Astrocyte of the spinal cord (primary cell): Measurements from ENCODE around the gene SLC5A10.
A peak's percentile ranks its signal among the peaks of the same experiment; 100 is the strongest.

Source experiments
- DNase-seq: peaks from one replicate; pipeline ENCODE4 v3.0.0; 2011; ENCODE audit warnings: low read depth, low spot score
- H3K4me3 ChIP-seq: 2 replicates; pipeline ENCODE4 v1.5.1; 2011; ENCODE audit warnings: low read depth, mild to moderate bottlenecking, low read length, moderate library complexity
- CTCF ChIP-seq: IDR thresholded peaks from 2 replicates; pipeline ENCODE4 v1.5.1; 2012; ENCODE audit warnings: low read depth, mild to moderate bottlenecking, low read length, inconsistent platforms
- in situ Hi-C: cut with HindIII; loops from 2 replicates; pipeline ENCODE4 v1.10.0; 2017; ENCODE audit warnings: low sequenced_read_pairs

Gene SLC5A10

DNA sequence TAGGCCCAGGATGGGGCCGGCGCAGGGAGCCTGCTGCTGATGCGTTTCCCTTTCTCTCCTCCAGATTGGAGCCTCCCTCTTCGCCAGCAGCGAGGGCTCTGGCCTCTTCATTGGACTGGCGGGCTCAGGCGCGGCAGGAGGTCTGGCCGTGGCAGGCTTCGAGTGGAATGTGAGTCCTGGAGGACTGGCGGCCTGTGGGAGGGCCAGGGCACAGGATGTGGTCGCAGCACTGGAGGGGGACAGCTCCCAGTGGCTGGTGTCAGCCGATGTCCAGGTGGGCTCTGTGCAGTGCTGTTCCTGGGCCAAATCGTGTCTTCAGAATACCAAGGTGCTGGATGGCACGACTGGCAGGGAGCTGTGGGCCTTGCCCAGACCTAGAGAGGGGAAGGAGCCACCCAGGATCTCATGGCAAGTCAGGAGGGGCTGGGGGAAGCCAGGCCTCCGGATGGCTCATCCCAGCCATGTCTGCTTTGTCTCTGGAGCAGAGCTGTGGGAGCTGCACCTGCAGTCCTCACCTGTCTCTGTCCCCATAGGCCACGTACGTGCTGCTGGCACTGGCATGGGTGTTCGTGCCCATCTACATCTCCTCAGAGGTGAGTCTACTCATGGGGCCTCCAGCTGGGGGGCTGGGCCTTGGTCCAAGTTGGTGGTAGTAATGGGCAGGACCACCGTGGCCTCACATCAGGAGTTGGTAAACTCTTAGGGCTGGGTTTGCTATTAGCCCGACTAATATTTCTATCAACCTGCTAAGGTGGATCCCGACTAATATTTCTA, 7.3 kb downstream of the SLC5A10 start:
- no peak for TF ChIP-seq CTCF
- DNase-seq = peak; percentile 26
- in situ Hi-C loops = no loop called here
- no peak overlapping the region for H3K4me3 ChIP-seq

DNA sequence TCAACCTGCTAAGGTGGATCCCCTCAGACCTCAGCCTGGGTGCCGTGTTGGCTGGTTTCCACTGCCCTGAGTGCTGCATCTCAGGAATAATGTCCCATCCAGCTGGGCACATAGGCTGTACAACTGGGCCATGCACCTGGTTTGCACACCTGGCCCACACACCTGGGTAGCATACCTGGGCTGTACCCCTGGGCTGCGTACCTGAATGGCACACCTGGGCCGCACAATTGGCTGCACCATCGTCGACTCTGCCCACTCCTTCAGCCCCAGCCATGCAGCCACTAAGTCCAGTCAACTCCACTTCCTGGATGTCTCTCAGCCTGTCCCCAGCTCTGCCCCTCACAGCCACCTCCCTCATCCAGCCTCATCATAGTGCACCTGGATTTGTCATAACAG, 7.9 kb downstream of the SLC5A10 start:
- no peak for TF ChIP-seq CTCF
- in situ Hi-C loops = no loop called here
- no peak overlapping the region for H3K4me3 ChIP-seq
- DNase-seq = no peak

- in situ Hi-C loops = no loop called here
These were observed 8.3 kb downstream of the SLC5A10 start for GRCh38 chr17:18960241-18960665.

DNA sequence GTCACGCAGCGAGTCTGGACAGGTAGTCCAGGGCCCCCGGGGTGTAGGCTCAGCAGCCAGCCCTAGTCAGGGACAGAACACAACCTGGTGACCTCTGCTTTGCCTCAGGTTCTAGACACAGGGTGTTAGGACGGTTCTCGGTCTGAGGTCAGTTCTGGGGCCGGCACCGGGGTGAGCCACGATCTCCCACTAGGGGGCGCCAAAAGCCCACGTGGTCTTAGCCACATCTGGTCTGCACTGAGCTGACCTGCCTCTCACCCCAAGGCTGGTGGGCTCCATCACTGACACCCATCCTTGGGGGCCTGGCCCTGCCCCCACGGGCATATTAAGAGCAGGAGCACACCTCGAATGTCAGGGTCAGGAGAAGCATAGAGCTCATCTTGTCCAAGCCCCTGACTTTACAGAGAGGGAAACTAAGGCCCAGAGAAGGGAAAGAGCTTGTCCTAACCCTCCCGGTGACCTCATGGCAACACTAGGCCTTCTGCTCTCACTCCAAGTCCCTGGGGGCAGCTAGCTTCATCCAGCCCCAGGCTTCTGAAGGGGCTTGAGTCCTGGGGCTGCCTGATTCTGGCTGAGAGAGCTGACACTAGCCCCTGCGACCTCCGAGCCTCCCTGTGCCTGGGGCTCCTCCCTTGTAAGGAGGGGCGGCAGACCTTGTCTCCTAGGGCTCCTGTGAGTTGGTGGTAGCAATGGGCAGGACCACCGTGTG, 9.0 kb downstream of the SLC5A10 start:
- no peak overlapping the region for H3K4me3 ChIP-seq
- in situ Hi-C loops = no loop called here
- DNase-seq = peak; percentile 45
- TF ChIP-seq CTCF = peak; percentile 94

More at GRCh38 chr17:18960241-18960665, 8.3 kb downstream of the SLC5A10 start:
- no peak for DNase-seq
- H3K4me3 ChIP-seq = no peak overlapping the region
- no peak for TF ChIP-seq CTCF

DNA sequence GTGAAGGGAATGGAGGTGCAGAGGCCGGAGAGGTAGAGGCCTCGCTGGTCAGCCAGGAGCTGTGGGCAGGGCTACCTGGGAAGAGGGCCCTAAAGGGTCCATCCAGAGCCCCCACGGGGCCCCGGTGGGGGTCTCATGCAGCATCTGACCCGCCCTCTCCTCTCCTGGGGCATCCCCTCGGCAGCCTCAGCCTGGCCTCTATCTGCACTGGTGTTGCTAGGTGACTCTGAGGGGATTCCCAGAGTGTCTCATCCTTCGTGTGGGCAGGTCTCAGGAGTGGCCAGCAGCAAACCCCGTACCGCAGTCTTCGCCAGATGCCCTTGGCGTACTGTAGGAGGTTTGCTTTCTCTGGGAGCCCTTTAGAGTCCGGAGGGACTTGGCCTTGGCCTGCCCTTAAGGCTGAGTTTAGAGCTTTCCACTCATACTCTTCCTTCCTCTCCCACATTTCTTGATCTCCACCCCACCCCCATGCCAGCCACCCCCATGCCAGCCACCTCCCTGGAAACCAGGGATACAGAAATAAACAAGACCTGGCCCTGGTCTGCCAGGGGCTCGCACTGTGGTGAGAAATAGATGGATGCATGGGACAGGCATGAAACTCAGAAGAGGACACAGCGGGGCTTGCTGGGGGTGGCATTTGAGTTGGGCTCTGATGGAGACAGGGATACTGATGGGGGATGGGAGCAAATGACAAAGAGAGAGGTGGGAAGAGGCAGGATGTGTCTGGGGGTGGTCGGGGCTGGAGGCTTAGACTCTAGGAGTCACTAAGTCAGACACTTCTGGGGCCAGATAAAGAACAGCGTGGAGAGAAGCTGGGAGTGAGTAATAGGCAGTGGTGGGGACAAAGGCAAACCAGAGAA, 9.9 kb downstream of the SLC5A10 start:
- H3K4me3 ChIP-seq = no peak overlapping the region
- DNase-seq = no peak
- in situ Hi-C loops = no loop called here
- TF ChIP-seq CTCF = no peak

DNA sequence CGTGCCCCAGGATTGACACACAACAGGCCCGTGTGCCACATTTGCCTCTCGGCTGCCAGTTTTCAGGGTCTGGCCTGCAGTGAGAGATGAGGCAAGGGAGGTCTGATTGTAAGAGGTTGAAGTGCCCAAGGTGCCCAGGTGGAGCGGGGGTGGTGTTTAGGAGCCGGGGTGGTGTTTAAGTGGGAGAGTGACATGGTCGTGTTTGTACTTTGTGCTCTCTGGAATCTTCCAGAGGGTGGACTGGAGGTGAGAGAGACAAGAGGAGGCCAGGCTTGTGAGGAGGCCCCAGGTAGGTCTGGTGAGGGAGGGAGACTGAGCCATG, 10.5 kb downstream of the SLC5A10 start:
- in situ Hi-C loops = no loop called here
- DNase-seq = no peak
- H3K4me3 ChIP-seq = no peak overlapping the region
- TF ChIP-seq CTCF = no peak
